ENCODE data around the gene HIGD1A.

The HIGD1A gene

GRCh38 chr3:42739401-42740158, 64.7 kb downstream of the HIGD1A start:
- TF ChIP-seq, protein P1, sequence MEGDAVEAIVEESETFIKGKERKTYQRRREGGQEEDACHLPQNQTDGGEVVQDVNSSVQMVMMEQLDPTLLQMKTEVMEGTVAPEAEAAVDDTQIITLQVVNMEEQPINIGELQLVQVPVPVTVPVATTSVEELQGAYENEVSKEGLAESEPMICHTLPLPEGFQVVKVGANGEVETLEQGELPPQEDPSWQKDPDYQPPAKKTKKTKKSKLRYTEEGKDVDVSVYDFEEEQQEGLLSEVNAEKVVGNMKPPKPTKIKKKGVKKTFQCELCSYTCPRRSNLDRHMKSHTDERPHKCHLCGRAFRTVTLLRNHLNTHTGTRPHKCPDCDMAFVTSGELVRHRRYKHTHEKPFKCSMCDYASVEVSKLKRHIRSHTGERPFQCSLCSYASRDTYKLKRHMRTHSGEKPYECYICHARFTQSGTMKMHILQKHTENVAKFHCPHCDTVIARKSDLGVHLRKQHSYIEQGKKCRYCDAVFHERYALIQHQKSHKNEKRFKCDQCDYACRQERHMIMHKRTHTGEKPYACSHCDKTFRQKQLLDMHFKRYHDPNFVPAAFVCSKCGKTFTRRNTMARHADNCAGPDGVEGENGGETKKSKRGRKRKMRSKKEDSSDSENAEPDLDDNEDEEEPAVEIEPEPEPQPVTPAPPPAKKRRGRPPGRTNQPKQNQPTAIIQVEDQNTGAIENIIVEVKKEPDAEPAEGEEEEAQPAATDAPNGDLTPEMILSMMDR (conservative IDR thresholded peaks at IDR 0.05): no peak
- TF ChIP-seq ZFX (IDR thresholded peaks at IDR 0.05): no peak
- H3K27ac ChIP-seq: no peak overlapping the region

GRCh38 chr3:42736531-42736930, 67.8 kb downstream of the HIGD1A start:
- TF ChIP-seq ZFX (IDR thresholded peaks at IDR 0.05): no peak
- TF ChIP-seq, protein P1 (conservative IDR thresholded peaks at IDR 0.05): no peak
- H3K27ac ChIP-seq: no peak overlapping the region

DNA sequence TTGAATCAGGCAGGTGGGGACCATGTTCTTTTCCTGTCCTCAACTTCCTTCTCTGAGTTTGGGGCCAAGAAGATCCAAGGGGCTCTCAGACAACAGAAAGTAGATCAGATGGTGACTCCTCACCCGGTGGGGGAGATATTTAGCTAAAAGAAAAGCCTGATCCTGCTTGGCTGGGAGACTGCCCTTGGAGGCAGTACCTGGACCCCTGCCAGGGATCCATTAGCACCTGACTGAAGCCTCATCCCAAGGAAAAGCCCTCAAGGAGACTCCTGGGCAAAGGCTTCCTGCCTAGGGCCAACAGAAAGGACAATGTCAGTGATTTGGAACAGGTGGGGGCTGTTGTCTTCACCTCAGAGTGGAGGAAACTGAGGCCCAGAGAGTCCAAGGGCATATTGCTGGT, 68.2 kb downstream of the HIGD1A start:
- TF ChIP-seq, protein P1 (conservative IDR thresholded peaks at IDR 0.05): no peak
- no peak for TF ChIP-seq ZFX (IDR thresholded peaks at IDR 0.05)

DNA sequence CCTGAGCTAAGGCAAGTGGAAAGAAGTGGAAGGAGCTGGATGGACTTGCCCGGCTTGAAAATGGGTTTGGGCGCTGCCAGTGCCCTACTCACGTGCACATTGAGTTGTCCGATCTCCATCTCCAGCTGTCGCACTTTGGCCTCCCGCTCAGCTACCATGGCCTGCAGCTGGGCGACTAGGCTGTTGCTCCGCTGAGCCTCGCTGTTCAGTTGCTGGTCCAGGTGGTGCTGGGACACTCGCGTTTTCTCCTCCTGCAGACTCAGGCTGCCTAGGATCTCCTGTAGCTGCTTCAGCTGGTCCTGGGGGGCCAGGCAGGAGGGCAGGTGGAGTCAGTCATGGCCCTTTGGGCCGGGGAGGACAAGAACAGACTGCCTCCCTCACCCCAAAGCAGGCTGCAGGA, 68.7 kb downstream of the HIGD1A start:
- H3K27ac ChIP-seq: no peak overlapping the region
- TF ChIP-seq, protein P1 (conservative IDR thresholded peaks at IDR 0.05): no peak
- TF ChIP-seq ZFX (IDR thresholded peaks at IDR 0.05): no peak

More for the DNA sequence above, 68.2 kb downstream of the HIGD1A start:
- no peak overlapping the region for H3K27ac ChIP-seq

- no peak for TF ChIP-seq ZFX (IDR thresholded peaks at IDR 0.05)
- TF ChIP-seq, protein P1 (conservative IDR thresholded peaks at IDR 0.05): no peak
These were observed 69.3 kb downstream of the HIGD1A start for GRCh38 chr3:42735019-42735418.

GRCh38 chr3:42734263-42734860, 69.9 kb downstream of the HIGD1A start:
- no peak overlapping the region for H3K27ac ChIP-seq
- TF ChIP-seq, protein P1 (conservative IDR thresholded peaks at IDR 0.05): no peak
- TF ChIP-seq ZFX (IDR thresholded peaks at IDR 0.05): no peak

More at GRCh38 chr3:42735019-42735418, 69.3 kb downstream of the HIGD1A start:
- H3K27ac ChIP-seq: no peak overlapping the region

- no peak overlapping the region for H3K27ac ChIP-seq
- TF ChIP-seq, protein P1 (conservative IDR thresholded peaks at IDR 0.05): no peak
- no peak for TF ChIP-seq ZFX (IDR thresholded peaks at IDR 0.05)
These were observed 70.6 kb downstream of the HIGD1A start for GRCh38 chr3:42733501-42734262.

Measured in C4-2B (cell line).